Fibroblast of lung (primary cell): ENCODE measurements around the gene IPO11. TPM values are rescaled to one million over a fixed set of nuclear protein-coding genes. Genes with fewer than 3 reads are reported as not detected.

ENCODE experiments used
- DNase-seq, 2 donors: peaks; one replicate each; pipeline versions ENCODE4 v3.0.0 to v3.0.0-alpha.2; 2010; ENCODE audit warnings: low read depth in 2 of 2
- H2AFZ ChIP-seq: 2 replicates; pipeline ENCODE4 v1.5.1; 2012; ENCODE audit warnings: low read length, control low read depth, inconsistent platforms
- H3K27ac ChIP-seq: 2 replicates; pipeline ENCODE4 v1.5.1; 2011; ENCODE audit warnings: low read length, control low read depth; ENCODE audit not compliant: insufficient read depth
- H3K27me3 ChIP-seq: 2 replicates; pipeline ENCODE4 v1.5.1; 2011; ENCODE audit warnings: mild to moderate bottlenecking, low read length; ENCODE audit not compliant: control insufficient read depth, insufficient read depth
- H3K36me3 ChIP-seq: 2 replicates; pipeline ENCODE4 v1.5.1; 2011; ENCODE audit warnings: low read length; ENCODE audit not compliant: control insufficient read depth, insufficient read depth
- H3K4me1 ChIP-seq: 2 replicates; pipeline ENCODE4 v1.5.1; 2011; ENCODE audit warnings: low read length; ENCODE audit not compliant: control insufficient read depth, insufficient read depth; ENCODE audit errors: extremely low read depth
- H3K4me2 ChIP-seq: 2 replicates; pipeline ENCODE4 v1.5.1; 2011; ENCODE audit warnings: low read length, control low read depth; ENCODE audit not compliant: insufficient read depth; ENCODE audit errors: extremely low read depth
- H3K4me3 ChIP-seq, 4 experiments: fragments of 200-600 bp in 1 of 4; sonication (generic) in 1 of 4; replicated peaks in 1 of 4; 2 replicates each; pipeline ENCODE4 v1.5.1; 2011 to 2016; ENCODE audit warnings: low read length in 4 of 4, low read depth in 3 of 4, mild to moderate bottlenecking in 3 of 4, control low read depth in 2 of 4, inconsistent platforms in 1 of 4, mixed read lengths in 1 of 4; ENCODE audit not compliant: insufficient read depth in 1 of 4; ENCODE audit errors: control extremely low read depth in 1 of 4
- H3K79me2 ChIP-seq: 2 replicates; pipeline ENCODE4 v1.5.1; 2012; ENCODE audit warnings: mild to moderate bottlenecking, low read length, inconsistent platforms; ENCODE audit not compliant: control insufficient read depth, insufficient read depth
- H3K9ac ChIP-seq: 2 replicates; pipeline ENCODE4 v1.5.1; 2011; ENCODE audit warnings: mild to moderate bottlenecking, low read length, control low read depth; ENCODE audit not compliant: insufficient read depth
- H3K9me3 ChIP-seq: 2 replicates; pipeline ENCODE4 v1.5.1; 2012; ENCODE audit warnings: low read depth, low read length; ENCODE audit not compliant: control insufficient read depth, insufficient read depth
- H4K20me1 ChIP-seq: 2 replicates; pipeline ENCODE4 v1.5.1; 2011; ENCODE audit warnings: low read length; ENCODE audit not compliant: control insufficient read depth, insufficient read depth; ENCODE audit errors: extremely low read depth
- CTCF ChIP-seq, 2 donors: IDR thresholded peaks in 1 of 2; conservative IDR thresholded peaks in 1 of 2; 1 replicate in 1 of 2; 2 replicates in 1 of 2; pipeline ENCODE4 v1.5.1; 2011 to 2012; ENCODE audit warnings: low read length in 2 of 2, control low read depth in 1 of 2, inconsistent platforms in 1 of 2, low read depth in 1 of 2, mild to moderate bottlenecking in 1 of 2
- EZH2 ChIP-seq: IDR thresholded peaks from 2 replicates; pipeline ENCODE4 v1.5.1; 2012; ENCODE audit warnings: low read length, control low read depth, mild to moderate bottlenecking; ENCODE audit errors: missing control alignments
- polyA plus RNA-seq, 2 donors: library from polyadenylated mRNA; depleted of rRNA in 1 of 2; stranded (reverse) in 1 of 2; unstranded in 1 of 2; fragments of >200 nt; gene quantifications; 2 replicates each; pipeline ENCODE4 v1.2.1, GENCODE V29; 2011 to 2012; ENCODE audit warnings: missing spikeins in 1 of 2
- total RNA-seq: library from RNA; depleted of rRNA; stranded (reverse); fragments of >200 nt; gene quantifications from 2 replicates; pipeline ENCODE4 v1.2.1, GENCODE V29; 2014

Gene IPO11
- total and polyA plus RNA-seq, 2 donors (not counting 1 experiment from before 2014, with no cell fraction given): 19.9 to 28.2 TPM

GRCh38 chr5:62597314-62597713 lies 184.8 kb downstream of the IPO11 start:
- Histone ChIP-seq H3K27me3 (no peaks in the 10 kb centered on the region), H3K9me3 (no peaks in the 10 kb centered on the region), H3K4me1 (no peaks in the 10 kb centered on the region), H4K20me1 (no peaks in the 10 kb centered on the region), H3K36me3 (no peaks in the 10 kb centered on the region), H3K4me3 (no peak overlapping the region), H3K9ac (no peak overlapping the region), H3K27ac (no peak overlapping the region), H3K79me2 (no peaks in the 10 kb centered on the region), H2AFZ (no peak overlapping the region), H3K4me2 (no peak overlapping the region)
- no peak for DNase-seq
- no peak for TF ChIP-seq CTCF (conservative IDR thresholded peaks at IDR 0.05 in 1 of 2, IDR thresholded peaks at IDR 0.05 in 1 of 2; ENCODE audit: low read depth in 1 of 2, low read length in 2 of 2)
- TF ChIP-seq EZH2: no peak

DNA sequence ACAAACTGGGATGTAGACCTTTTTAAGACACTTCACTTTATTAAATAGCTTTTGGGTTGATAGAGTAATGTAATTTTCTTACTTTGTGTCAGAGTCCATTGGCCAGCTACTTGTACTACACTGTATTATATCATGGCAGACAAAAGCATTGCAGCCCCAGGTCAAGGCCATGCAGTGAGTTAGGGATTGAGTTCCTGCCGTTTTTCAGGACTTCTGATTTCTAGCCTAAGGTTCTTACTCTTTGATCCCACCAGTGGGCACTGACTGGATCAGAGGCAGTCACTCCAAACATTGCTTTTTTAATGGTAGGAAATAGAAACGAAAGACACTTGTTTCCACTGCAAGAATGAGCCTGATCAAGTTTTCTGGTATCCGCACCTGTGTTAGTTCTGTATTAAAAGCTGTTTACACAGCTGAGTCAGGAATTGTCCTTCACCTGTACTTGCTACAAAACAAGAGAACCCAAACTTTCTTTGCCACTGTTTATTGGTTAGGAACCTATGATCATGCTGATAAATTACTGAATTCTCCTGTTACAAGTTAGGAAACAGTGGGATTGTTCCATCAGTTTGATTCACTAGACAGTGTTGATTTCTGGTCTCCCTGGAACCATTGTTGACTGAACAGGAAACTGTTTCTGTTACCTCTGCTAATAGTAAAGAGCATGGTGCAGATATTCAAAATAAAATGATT lies 188.1 kb downstream of the IPO11 start:
- TF ChIP-seq EZH2: no peak
- no peak for TF ChIP-seq CTCF (conservative IDR thresholded peaks at IDR 0.05 in 1 of 2, IDR thresholded peaks at IDR 0.05 in 1 of 2; ENCODE audit: low read depth in 1 of 2, low read length in 2 of 2)
- Histone ChIP-seq H3K79me2 (no peaks in the 10 kb centered on the region), H3K4me1 (no peaks in the 10 kb centered on the region), H3K9me3 (no peaks in the 10 kb centered on the region), H3K9ac (no peak overlapping the region), H3K4me2 (no peak overlapping the region), H2AFZ (no peak overlapping the region), H3K36me3 (no peaks in the 10 kb centered on the region), H3K27ac (no peak overlapping the region), H4K20me1 (no peaks in the 10 kb centered on the region), H3K4me3 (no peak overlapping the region), H3K27me3 (no peaks in the 10 kb centered on the region)
- DNase-seq: no peak

DNA sequence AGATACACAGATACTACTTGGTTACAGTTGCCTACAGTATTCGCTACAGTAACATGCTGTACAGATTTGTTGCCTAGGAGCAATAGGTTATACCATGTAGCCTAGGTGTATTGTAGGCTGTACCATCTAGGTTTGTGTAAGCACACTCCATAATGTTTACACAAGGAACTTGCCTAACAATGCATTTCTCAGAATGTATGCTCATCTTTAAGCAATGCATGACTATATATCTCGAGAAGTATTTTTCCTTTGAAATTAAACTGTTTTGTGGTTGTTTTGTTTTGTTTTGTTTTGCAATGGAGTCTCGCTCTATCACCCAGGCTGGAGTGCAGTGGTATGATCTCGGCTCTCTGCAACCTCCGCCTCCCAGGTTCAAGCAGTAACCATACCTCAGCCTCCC lies 191.4 kb downstream of the IPO11 start:
- H3K79me2 ChIP-seq: no peaks in the 10 kb centered on the region
- H3K36me3 ChIP-seq: no peaks in the 10 kb centered on the region
- no peaks in the 10 kb centered on the region for H3K9me3 ChIP-seq
- TF ChIP-seq EZH2: no peak
- no peak for TF ChIP-seq CTCF (conservative IDR thresholded peaks at IDR 0.05 in 1 of 2, IDR thresholded peaks at IDR 0.05 in 1 of 2; ENCODE audit: low read depth in 1 of 2, low read length in 2 of 2)
- H3K27ac ChIP-seq: no peak overlapping the region
- DNase-seq: no peak
- H3K4me3 ChIP-seq: no peak overlapping the region
- no peaks in the 10 kb centered on the region for H3K27me3 ChIP-seq
- H3K4me2 ChIP-seq: no peak overlapping the region
- no peak overlapping the region for H3K9ac ChIP-seq
- H3K4me1 ChIP-seq: no peaks in the 10 kb centered on the region
- H4K20me1 ChIP-seq: no peaks in the 10 kb centered on the region
- H2AFZ ChIP-seq: no peak overlapping the region
